ENCODE measurements around the gene RHOG. TPM values are rescaled to one million over a fixed set of nuclear protein-coding genes. Genes with fewer than 3 reads are reported as not detected.

RHOG gene
- total RNA-seq, 1 experiment from 2014 or later: 35.7 TPM

- DNase-seq (ENCODE audit: unreplicated experiment): no peak
- BruUV-seq (replicated peaks): no TSS peak
- Mint-ChIP-seq H3K36me3 (ENCODE audit: insufficient read depth, unreplicated experiment) (no peaks in the 10 kb centered on the region), H3K9me3 (ENCODE audit: unreplicated experiment) (no peaks in the 10 kb centered on the region), H3K27ac (ENCODE audit: low read depth, unreplicated experiment) (no peak overlapping the region), H3K4me1 (ENCODE audit: insufficient read depth, unreplicated experiment) (peaks cover 1% of the 10 kb centered on the region), H3K4me3 (ENCODE audit: unreplicated experiment) (no peak overlapping the region), H3K27me3 (ENCODE audit: insufficient read depth, unreplicated experiment) (no peaks in the 10 kb centered on the region)
- ChIA-PET POLR2A (no interaction called here), CTCF (no interaction called here)
- intact Hi-C loops (cut with micrococcal nuclease): no loop called here
- no peak for TF ChIP-seq CTCF (IDR thresholded peaks at IDR 0.05; ENCODE audit: unreplicated experiment)
These were observed 45.1 kb upstream of the RHOG start for GRCh38 chr11:3885855-3886254.

- POLR2A ChIA-PET: interaction anchor here (0.5 kb wide), 1 partner anchor 162 kb away, joined by 3 read pairs; no protein-coding TSS in a partner anchor
- peaks cover 17% of the 10 kb centered on the region for H3K4me1 Mint-ChIP-seq (ENCODE audit: insufficient read depth, unreplicated experiment)
- DNase-seq (ENCODE audit: unreplicated experiment): no peak
These were observed 41.9 kb upstream of the RHOG start for GRCh38 chr11:3882655-3883054.

GRCh38 chr11:3880724-3881123, 40.0 kb upstream of the RHOG start:
- POLR2A ChIA-PET: no interaction called here

More at GRCh38 chr11:3882655-3883054, 41.9 kb upstream of the RHOG start:
- no peak overlapping the region for H3K27ac Mint-ChIP-seq (ENCODE audit: low read depth, unreplicated experiment)
- no TSS peak for BruUV-seq (replicated peaks)
- no peak for TF ChIP-seq CTCF (IDR thresholded peaks at IDR 0.05; ENCODE audit: unreplicated experiment)
- no peaks in the 10 kb centered on the region for H3K27me3 Mint-ChIP-seq (ENCODE audit: insufficient read depth, unreplicated experiment)
- CTCF ChIA-PET: interaction anchor here (1.0 to 1.1 kb wide), 4 partner anchors 23 to 190 kb away, joined by 3 to 5 read pairs (median 4); no protein-coding TSS in a partner anchor
- intact Hi-C loops (cut with micrococcal nuclease): no loop called here
- H3K4me3 Mint-ChIP-seq (ENCODE audit: unreplicated experiment): no peak overlapping the region
- H3K9me3 Mint-ChIP-seq (ENCODE audit: unreplicated experiment): no peaks in the 10 kb centered on the region
- H3K36me3 Mint-ChIP-seq (ENCODE audit: insufficient read depth, unreplicated experiment): no peaks in the 10 kb centered on the region

DNA sequence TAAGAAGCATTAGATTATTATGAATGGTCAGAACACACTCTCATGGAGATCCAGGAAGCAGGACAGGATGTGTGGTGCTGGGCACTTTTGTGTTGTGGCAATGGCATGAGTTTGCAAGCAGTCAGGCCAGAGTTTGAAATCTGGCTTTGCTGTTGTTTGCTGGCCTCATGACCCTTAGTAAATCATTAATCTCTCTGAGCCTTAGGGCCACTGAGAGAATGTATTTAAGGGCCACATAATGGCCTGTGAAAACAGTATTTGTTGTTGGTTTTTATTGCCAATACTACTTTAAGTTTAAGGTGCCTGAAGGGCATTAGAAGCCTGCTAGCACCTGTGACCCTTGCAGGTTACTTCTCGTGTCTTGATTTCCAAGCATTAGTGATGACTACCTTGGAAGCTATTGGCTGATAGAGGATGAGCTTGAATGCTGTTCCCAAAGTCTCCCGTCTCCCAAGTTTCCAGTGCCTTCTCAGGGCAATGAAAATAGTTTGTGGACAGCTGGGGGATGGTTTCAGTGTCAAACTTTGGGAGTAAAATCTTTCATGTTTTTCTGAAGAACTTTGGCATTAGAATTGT, 39.3 kb upstream of the RHOG start:
- Mint-ChIP-seq H3K27me3 (ENCODE audit: insufficient read depth, unreplicated experiment) (no peaks in the 10 kb centered on the region), H3K9me3 (ENCODE audit: unreplicated experiment) (no peaks in the 10 kb centered on the region), H3K27ac (ENCODE audit: low read depth, unreplicated experiment) (peak overlapping the region; percentile 32), H3K4me1 (ENCODE audit: insufficient read depth, unreplicated experiment) (peaks cover 18% of the 10 kb centered on the region), H3K4me3 (ENCODE audit: unreplicated experiment) (no peak overlapping the region), H3K36me3 (ENCODE audit: insufficient read depth, unreplicated experiment) (no peaks in the 10 kb centered on the region)
- intact Hi-C loops (cut with micrococcal nuclease): no loop called here
- no peak for TF ChIP-seq CTCF (IDR thresholded peaks at IDR 0.05; ENCODE audit: unreplicated experiment)
- BruUV-seq (replicated peaks): no TSS peak
- ChIA-PET POLR2A (no interaction called here), CTCF (interaction anchor here (0.6 to 1.2 kb wide), 3 partner anchors 17 to 192 kb away, joined by 3 to 8 read pairs (median 3); partner anchors contain the start of gene STIM1)
- no peak for DNase-seq (ENCODE audit: unreplicated experiment)

More at GRCh38 chr11:3880724-3881123, 40.0 kb upstream of the RHOG start:
- H3K27ac Mint-ChIP-seq (ENCODE audit: low read depth, unreplicated experiment): no peak overlapping the region
- intact Hi-C loops (cut with micrococcal nuclease): no loop called here
- no peak overlapping the region for H3K4me3 Mint-ChIP-seq (ENCODE audit: unreplicated experiment)
- H3K9me3 Mint-ChIP-seq (ENCODE audit: unreplicated experiment): no peaks in the 10 kb centered on the region
- no peaks in the 10 kb centered on the region for H3K27me3 Mint-ChIP-seq (ENCODE audit: insufficient read depth, unreplicated experiment)
- H3K4me1 Mint-ChIP-seq (ENCODE audit: insufficient read depth, unreplicated experiment): peaks cover 18% of the 10 kb centered on the region
- BruUV-seq (replicated peaks): no TSS peak
- no peak for TF ChIP-seq CTCF (IDR thresholded peaks at IDR 0.05; ENCODE audit: unreplicated experiment)
- H3K36me3 Mint-ChIP-seq (ENCODE audit: insufficient read depth, unreplicated experiment): no peaks in the 10 kb centered on the region
- no peak for DNase-seq (ENCODE audit: unreplicated experiment)
- CTCF ChIA-PET: interaction anchor here (0.6 to 1.4 kb wide), 5 partner anchors 17 to 191 kb away, joined by 3 to 8 read pairs (median 3); partner anchors contain the start of gene STIM1

Measured in MCF 10A (cell line).